Activated CD8-positive, alpha-beta T cell treated with anti-CD3 and anti-CD28 coated beads for 36 hours (primary cell): Measurements from ENCODE around the gene MAF. TPM values are rescaled to one million over a fixed set of nuclear protein-coding genes. Genes with fewer than 3 reads are reported as not detected.

Experiments
- ATAC-seq: fragments of 200-7000 bp; cut with Tn5 transposase; one replicate; pipeline ENCODE4 v1.10.0; 2021; ENCODE audit warnings: mild to moderate bottlenecking, moderate library complexity
- CTCF ChIA-PET: fragments of 350-600 bp; sonication (Branson Sonifier 250); formaldehyde crosslinking; loops from one replicate; lab custom pipeline; 2021; ENCODE audit warnings: antibody characterized with exemption; lab: Charles Lee
- POLR2A ChIA-PET: fragments of 350-600 bp; sonication (Branson Sonifier 250); formaldehyde crosslinking; loops from one replicate; lab custom pipeline; 2021; ENCODE audit warnings: antibody characterized with exemption; lab: Charles Lee
- DNase-seq: peaks from one replicate; pipeline ENCODE4 v3.0.0-alpha.2; 2020
- H3K27ac Mint-ChIP-seq: one replicate; pipeline ENCODE4 v1.8.0; 2021; ENCODE audit warnings: mild to moderate bottlenecking, mixed read lengths
- H3K27me3 Mint-ChIP-seq: one replicate; pipeline ENCODE4 v1.8.0; 2021; ENCODE audit warnings: mixed read lengths
- H3K36me3 Mint-ChIP-seq: one replicate; pipeline ENCODE4 v1.8.0; 2021; ENCODE audit warnings: low read depth, mixed read lengths
- H3K4me1 Mint-ChIP-seq: one replicate; pipeline ENCODE4 v1.8.0; 2021; ENCODE audit warnings: low read depth, mixed read lengths
- H3K4me3 Mint-ChIP-seq: one replicate; pipeline ENCODE4 v1.8.0; 2021; ENCODE audit warnings: mild to moderate bottlenecking, moderate library complexity, mixed read lengths
- H3K9me3 Mint-ChIP-seq: one replicate; pipeline ENCODE4 v1.8.0; 2021; ENCODE audit warnings: mixed read lengths
- CTCF ChIP-seq: fragments of 200-600 bp; IDR thresholded peaks from one replicate; pipeline ENCODE4 v1.8.0; 2022; ENCODE audit warnings: antibody characterized with exemption, mild to moderate bottlenecking
- intact Hi-C: fragments of 100-400 bp; cut with micrococcal nuclease; formaldehyde crosslinking; loops from one replicate; pipeline ENCODE4 v1.10.0; 2022
- total RNA-seq, 2 experiments: library from RNA; stranded (reverse); gene quantifications; one replicate each; pipeline ENCODE4 v1.2.3, GENCODE V29; 2021

Gene MAF
- total RNA-seq, 2 experiments from 2014 or later: 17.4 to 18.6 TPM

DNA sequence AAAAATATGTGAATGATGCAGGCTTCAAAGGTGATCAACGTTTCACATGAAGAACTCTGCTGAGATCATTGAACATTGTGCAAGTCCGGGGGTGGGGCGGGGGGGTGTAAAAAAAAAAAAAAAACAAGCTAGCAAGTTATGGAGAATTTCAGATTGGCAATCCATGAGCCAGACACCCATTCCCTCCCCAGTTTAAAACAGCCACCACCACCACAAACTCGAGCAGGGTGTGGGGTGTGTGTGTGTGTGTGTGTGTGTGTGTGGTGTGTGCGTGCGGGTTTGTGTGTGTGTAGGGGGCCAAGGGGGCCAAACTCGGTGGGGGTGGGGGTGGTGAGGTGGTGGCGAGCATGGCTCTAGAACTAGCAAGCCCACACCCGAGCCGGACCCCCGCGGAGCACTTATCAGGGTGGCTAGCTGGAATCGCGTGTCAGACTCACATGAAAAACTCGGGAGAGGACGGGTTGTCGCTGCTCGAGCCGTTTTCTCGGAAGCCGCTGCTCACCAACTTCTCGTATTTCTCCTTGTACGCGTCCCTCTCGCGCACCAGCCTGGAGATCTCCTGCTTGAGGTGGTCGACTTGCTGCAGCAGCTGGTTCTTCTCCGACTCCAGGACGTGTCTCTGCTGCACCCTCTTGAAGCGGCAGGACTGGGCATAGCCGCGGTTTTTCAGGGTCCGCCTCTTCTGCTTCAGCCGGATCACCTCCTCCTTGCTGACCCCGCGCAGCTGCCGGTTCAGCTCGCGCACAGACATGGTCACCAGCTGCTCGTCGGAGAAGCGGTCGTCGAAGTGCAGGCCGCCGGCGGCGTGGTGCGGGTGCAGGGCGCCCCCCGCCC is 2.0 kb downstream of the MAF start:
- peaks cover 42% of the 10 kb centered on the region for H3K27me3 Mint-ChIP-seq

GRCh38 chr16:79598063-79598347 is 2.5 kb downstream of the MAF start:
- ChIA-PET CTCF (no interaction called here), POLR2A (no interaction called here)
- ATAC-seq (no peak), DNase-seq (no peak)
- Mint-ChIP-seq H3K9me3 (no peaks in the 10 kb centered on the region), H3K36me3 (peaks cover 3% of the 10 kb centered on the region), H3K4me1 (peaks cover 29% of the 10 kb centered on the region), H3K27ac (peak overlapping the region; percentile 67), H3K27me3 (peaks cover 45% of the 10 kb centered on the region), H3K4me3 (peak overlapping the region; percentile 75)
- no peak for TF ChIP-seq CTCF
- intact Hi-C loops: no loop called here

More for the DNA sequence above, 2.0 kb downstream of the MAF start:
- ATAC-seq: peak; percentile 17
- TF ChIP-seq CTCF: no peak
- peak; percentile 56 for DNase-seq
- intact Hi-C loops: no loop called here
- H3K4me3 Mint-ChIP-seq: peak overlapping the region; percentile 75
- peaks cover 29% of the 10 kb centered on the region for H3K4me1 Mint-ChIP-seq
- ChIA-PET CTCF (interaction anchor here (0.8 kb wide), 1 partner anchor 17 kb away, joined by 3 read pairs; no protein-coding TSS in a partner anchor), POLR2A (interaction anchor here (1.0 to 1.2 kb wide), 2 partner anchors 283 to 331 kb away, joined by 3 read pairs; no protein-coding TSS in a partner anchor)
- H3K27ac Mint-ChIP-seq: peak overlapping the region; percentile 76
- H3K9me3 Mint-ChIP-seq: no peaks in the 10 kb centered on the region
- H3K36me3 Mint-ChIP-seq: peaks cover 3% of the 10 kb centered on the region

DNA sequence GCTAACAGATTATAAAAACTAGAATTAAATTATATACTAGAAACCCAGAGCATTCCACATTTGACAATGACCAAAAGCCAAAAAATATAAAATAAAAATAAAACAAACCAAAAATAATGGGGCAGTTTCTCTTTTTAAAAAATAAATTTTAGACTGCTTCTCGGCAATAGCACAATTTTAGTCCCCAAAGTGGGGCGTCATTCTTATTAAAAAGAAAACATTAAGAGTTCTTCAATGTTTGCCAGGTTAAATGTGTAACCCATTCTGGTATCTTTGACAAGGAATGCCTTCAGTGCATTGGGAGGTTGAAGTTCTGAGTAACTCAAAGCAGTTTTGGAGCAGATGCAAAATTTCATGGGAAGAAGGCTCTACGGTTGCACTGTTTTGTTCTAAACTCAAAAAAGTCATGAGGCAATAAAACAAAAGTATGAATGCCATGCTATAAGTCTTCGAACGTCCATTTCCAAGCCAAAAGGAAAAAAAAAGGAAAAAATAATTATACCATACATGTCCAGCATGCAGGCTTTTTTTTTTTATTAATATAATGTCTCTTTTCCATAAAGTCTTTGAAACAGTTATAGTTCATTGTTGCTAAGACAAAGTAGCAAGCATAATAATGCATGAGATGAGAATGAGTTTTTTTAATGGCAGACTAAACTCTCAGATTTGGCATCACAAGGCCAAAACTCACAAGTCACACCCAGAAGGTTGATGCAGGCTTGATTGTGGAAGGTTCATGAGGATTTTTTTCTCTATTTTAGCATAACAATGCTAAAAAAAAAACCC is 3.1 kb downstream of the MAF start:
- ATAC-seq: no peak
- H3K4me1 Mint-ChIP-seq: peaks cover 24% of the 10 kb centered on the region
- no peak for DNase-seq
- POLR2A ChIA-PET: no interaction called here
- peak overlapping the region; percentile 75 for H3K4me3 Mint-ChIP-seq
- H3K27me3 Mint-ChIP-seq: peaks cover 42% of the 10 kb centered on the region
- H3K9me3 Mint-ChIP-seq: no peaks in the 10 kb centered on the region
- intact Hi-C loops: no loop called here
- peak overlapping the region; percentile 67 for H3K27ac Mint-ChIP-seq
- H3K36me3 Mint-ChIP-seq: peaks cover 3% of the 10 kb centered on the region
- no peak for TF ChIP-seq CTCF
- CTCF ChIA-PET: no interaction called here

GRCh38 chr16:79595931-79596450 is 4.5 kb downstream of the MAF start:
- CTCF ChIA-PET: no interaction called here
- ATAC-seq: no peak

More at GRCh38 chr16:79595931-79596450, 4.5 kb downstream of the MAF start:
- POLR2A ChIA-PET: no interaction called here
- peaks cover 15% of the 10 kb centered on the region for H3K4me1 Mint-ChIP-seq
- intact Hi-C loops: no loop called here
- no peaks in the 10 kb centered on the region for H3K9me3 Mint-ChIP-seq
- H3K36me3 Mint-ChIP-seq: peaks cover 3% of the 10 kb centered on the region
- H3K27me3 Mint-ChIP-seq: peaks cover 37% of the 10 kb centered on the region
- no peak for TF ChIP-seq CTCF
- DNase-seq: no peak
- H3K4me3 Mint-ChIP-seq: peak overlapping the region; percentile 75
- peak overlapping the region; percentile 73 for H3K27ac Mint-ChIP-seq
